ENCODE data around the gene ABCC8. TPM values are rescaled to one million over a fixed set of nuclear protein-coding genes. Genes with fewer than 3 reads are reported as not detected.

ABCC8 gene
- total and polyA plus RNA-seq, 9 of the 15 experiments (the other 6 are each of a cell fraction or from before 2014, with no cell fraction given), result not detected

DNA sequence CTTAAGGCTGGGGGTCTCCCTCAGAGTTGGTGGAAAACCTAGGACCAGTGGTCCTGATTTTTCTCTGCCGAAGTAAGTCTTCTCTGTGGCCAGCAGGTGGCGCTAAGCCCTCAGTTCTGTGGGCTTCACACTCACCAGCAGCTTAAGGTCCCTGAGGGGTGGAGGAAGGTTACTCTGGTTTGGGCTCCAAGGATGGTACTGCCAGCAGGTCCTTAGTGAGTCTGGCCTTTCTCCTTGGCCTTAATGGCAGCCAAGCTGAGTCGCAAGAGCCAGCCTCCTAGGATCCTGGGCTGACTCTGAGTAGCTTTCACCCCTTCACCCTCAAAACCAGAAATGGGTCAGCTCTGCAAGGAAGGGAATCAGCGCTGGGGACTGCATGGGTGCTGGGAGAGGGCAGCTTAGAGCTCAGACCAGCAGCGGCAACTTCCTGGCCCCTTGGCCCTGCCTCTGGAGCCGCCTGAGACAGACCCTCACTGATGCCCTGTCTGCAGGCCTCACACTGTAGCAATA is 92.6 kb downstream of the ABCC8 start (continued):
- TF ChIP-seq, protein P1, sequence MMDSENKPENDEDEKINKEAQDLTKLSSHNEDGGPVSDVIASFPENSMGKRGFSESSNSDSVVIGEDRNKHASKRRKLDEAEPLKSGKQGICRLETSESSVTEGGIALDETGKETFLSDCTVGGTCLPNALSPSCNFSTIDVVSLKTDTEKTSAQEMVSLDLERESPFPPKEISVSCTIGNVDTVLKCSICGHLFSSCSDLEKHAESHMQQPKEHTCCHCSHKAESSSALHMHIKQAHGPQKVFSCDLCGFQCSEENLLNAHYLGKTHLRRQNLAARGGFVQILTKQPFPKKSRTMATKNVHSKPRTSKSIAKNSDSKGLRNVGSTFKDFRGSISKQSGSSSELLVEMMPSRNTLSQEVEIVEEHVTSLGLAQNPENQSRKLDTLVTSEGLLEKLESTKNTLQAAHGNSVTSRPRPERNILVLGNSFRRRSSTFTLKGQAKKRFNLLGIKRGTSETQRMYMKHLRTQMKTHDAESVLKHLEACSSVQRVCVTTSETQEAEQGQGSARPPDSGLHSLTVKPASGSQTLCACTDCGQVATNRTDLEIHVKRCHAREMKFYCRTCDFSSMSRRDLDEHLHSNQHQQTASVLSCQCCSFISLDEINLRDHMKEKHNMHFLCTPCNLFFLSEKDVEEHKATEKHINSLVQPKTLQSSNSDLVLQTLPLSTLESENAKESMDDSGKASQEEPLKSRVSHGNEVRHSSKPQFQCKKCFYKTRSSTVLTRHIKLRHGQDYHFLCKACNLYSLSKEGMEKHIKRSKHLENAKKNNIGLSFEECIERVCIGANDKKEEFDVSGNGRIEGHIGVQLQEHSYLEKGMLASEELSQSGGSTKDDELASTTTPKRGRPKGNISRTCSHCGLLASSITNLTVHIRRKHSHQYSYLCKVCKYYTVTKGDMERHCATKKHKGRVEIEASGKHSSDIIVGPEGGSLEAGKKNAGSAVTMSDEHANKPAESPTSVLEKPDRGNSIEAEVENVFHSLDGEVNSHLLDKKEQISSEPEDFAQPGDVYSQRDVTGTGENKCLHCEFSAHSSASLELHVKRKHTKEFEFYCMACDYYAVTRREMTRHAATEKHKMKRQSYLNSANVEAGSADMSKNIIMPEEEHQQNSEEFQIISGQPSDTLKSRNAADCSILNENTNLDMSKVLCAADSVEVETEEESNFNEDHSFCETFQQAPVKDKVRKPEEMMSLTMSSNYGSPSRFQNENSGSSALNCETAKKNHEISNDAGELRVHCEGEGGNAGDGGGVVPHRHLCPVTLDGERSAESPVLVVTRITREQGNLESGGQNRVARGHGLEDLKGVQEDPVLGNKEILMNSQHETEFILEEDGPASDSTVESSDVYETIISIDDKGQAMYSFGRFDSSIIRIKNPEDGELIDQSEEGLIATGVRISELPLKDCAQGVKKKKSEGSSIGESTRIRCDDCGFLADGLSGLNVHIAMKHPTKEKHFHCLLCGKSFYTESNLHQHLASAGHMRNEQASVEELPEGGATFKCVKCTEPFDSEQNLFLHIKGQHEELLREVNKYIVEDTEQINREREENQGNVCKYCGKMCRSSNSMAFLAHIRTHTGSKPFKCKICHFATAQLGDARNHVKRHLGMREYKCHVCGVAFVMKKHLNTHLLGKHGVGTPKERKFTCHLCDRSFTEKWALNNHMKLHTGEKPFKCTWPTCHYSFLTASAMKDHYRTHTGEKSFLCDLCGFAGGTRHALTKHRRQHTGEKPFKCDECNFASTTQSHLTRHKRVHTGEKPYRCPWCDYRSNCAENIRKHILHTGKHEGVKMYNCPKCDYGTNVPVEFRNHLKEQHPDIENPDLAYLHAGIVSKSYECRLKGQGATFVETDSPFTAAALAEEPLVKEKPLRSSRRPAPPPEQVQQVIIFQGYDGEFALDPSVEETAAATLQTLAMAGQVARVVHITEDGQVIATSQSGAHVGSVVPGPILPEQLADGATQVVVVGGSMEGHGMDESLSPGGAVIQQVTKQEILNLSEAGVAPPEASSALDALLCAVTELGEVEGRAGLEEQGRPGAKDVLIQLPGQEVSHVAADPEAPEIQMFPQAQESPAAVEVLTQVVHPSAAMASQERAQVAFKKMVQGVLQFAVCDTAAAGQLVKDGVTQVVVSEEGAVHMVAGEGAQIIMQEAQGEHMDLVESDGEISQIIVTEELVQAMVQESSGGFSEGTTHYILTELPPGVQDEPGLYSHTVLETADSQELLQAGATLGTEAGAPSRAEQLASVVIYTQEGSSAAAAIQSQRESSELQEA (IDR thresholded peaks at IDR 0.05; ENCODE audit: low read depth), result no peak
- TF ChIP-seq, protein P2, sequence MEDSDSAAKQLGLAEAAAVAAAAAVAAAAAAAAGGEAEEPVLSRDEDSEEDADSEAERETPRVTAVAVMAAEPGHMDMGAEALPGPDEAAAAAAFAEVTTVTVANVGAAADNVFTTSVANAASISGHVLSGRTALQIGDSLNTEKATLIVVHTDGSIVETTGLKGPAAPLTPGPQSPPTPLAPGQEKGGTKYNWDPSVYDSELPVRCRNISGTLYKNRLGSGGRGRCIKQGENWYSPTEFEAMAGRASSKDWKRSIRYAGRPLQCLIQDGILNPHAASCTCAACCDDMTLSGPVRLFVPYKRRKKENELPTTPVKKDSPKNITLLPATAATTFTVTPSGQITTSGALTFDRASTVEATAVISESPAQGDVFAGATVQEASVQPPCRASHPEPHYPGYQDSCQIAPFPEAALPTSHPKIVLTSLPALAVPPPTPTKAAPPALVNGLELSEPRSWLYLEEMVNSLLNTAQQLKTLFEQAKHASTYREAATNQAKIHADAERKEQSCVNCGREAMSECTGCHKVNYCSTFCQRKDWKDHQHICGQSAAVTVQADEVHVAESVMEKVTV (CRISPR knock-in tag; IDR thresholded peaks at IDR 0.05), result peak; percentile 43; the same call in 1 of the 2 replicates
- TF ChIP-seq ARID2 (IDR thresholded peaks at IDR 0.05) (peak; percentile 62; the same call in 1 of the 2 replicates), CTCF (IDR thresholded peaks at IDR 0.05 in 2 of 3, conservative IDR thresholded peaks at IDR 0.05 in 1 of 3; ENCODE audit: insufficient read depth in 2 of 3, low read depth in 1 of 3, low read length in 3 of 3) (peak; percentile 91 to 93 (median 92)), CC2D1A (IDR thresholded peaks at IDR 0.05) (no peak; the same call in 1 of the 2 replicates), ZNF24 (IDR thresholded peaks at IDR 0.05) (0 out of 2 replicates have a peak, but pooled peaks have one; percentile 32), GTF2E2 (tag; IDR thresholded peaks at IDR 0.05) (no peak), ZNF12 (CRISPR knock-in tag; IDR thresholded peaks at IDR 0.05) (0 out of 2 replicates have a peak, but pooled peaks have one; percentile 33), CBFB (CRISPR knock-in tag; IDR thresholded peaks at IDR 0.05) (peak; percentile 53; the same call in 1 of the 2 replicates), RBM39 (optimal IDR thresholded peaks at IDR 0.05; ENCODE audit: low read depth, low read length) (no peak)
- TF ChIP-seq, protein P3, sequence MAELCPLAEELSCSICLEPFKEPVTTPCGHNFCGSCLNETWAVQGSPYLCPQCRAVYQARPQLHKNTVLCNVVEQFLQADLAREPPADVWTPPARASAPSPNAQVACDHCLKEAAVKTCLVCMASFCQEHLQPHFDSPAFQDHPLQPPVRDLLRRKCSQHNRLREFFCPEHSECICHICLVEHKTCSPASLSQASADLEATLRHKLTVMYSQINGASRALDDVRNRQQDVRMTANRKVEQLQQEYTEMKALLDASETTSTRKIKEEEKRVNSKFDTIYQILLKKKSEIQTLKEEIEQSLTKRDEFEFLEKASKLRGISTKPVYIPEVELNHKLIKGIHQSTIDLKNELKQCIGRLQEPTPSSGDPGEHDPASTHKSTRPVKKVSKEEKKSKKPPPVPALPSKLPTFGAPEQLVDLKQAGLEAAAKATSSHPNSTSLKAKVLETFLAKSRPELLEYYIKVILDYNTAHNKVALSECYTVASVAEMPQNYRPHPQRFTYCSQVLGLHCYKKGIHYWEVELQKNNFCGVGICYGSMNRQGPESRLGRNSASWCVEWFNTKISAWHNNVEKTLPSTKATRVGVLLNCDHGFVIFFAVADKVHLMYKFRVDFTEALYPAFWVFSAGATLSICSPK (IDR thresholded peaks at IDR 0.05; ENCODE audit: borderline replicate concordance), result no peak
